Raji (cell line): Measurements from ENCODE around the gene ARPC4.

Experiments
- POLR2A ChIP-seq: IDR thresholded peaks from 2 replicates; pipeline ENCODE4 v1.6.1; 2011; ENCODE audit warnings: low read depth, low read length, control low read depth; ENCODE audit not compliant: insufficient read depth

ARPC4 gene

GRCh38 chr3:9792405-9793160 lies at the start of gene ARPC4, which contains the start of gene TADA3:
ARPC4 (plus strand) TSS chr3:9793082; CDS start chr3:9793122, 40 bp downstream.
TADA3 (minus strand) TSS chr3:9792473; CDS start chr3:9791466, 1,007 bp downstream.
- TF ChIP-seq POLR2A: peak; percentile 70

GRCh38 chr3:9743548-9743947 lies 49.3 kb upstream of the ARPC4 start:
- TF ChIP-seq POLR2A: no peak

- TF ChIP-seq POLR2A: no peak
Observed at GRCh38 chr3:9744162-9744561, 48.7 kb upstream of the ARPC4 start.

GRCh38 chr3:9745521-9745920 lies 47.4 kb upstream of the ARPC4 start:
- no peak for TF ChIP-seq POLR2A

GRCh38 chr3:9746330-9746729 lies 46.6 kb upstream of the ARPC4 start:
- TF ChIP-seq POLR2A: no peak

GRCh38 chr3:9747267-9747666 lies 45.6 kb upstream of the ARPC4 start:
- no peak for TF ChIP-seq POLR2A

- no peak for TF ChIP-seq POLR2A
Observed at GRCh38 chr3:9748031-9748430, 44.9 kb upstream of the ARPC4 start.

GRCh38 chr3:9749296-9749644 lies 43.6 kb upstream of the ARPC4 start:
- TF ChIP-seq POLR2A: no peak

GRCh38 chr3:9749645-9750555 lies 43.0 kb upstream of the ARPC4 start, which contains the start of gene OGG1:
OGG1 (plus strand) TSS chr3:9749952; CDS start chr3:9750287, 335 bp downstream.
- TF ChIP-seq POLR2A: peak; percentile 93

GRCh38 chr3:9750556-9751411 lies 42.1 kb upstream of the ARPC4 start:
- TF ChIP-seq POLR2A: no peak

GRCh38 chr3:9754678-9755077 lies 38.2 kb upstream of the ARPC4 start:
- no peak for TF ChIP-seq POLR2A

- TF ChIP-seq POLR2A: no peak
Observed at GRCh38 chr3:9757427-9757826, 35.5 kb upstream of the ARPC4 start.

- no peak for TF ChIP-seq POLR2A
Observed at GRCh38 chr3:9760779-9761505, 31.9 kb upstream of the ARPC4 start.

- no peak for TF ChIP-seq POLR2A
Observed at GRCh38 chr3:9761919-9762318, 31.0 kb upstream of the ARPC4 start.
